HepG2 (cell line): Measurements from ENCODE around the gene YWHAB. TPM values are rescaled to one million over a fixed set of nuclear protein-coding genes. Genes with fewer than 3 reads are reported as not detected.

Source experiments
- ATAC-seq: fragments of 200-7000 bp; cut with Tn5 transposase; 3 replicates; pipeline ENCODE4 v1.9.1; 2020; ENCODE audit warnings: mild to moderate bottlenecking, moderate library complexity
- BruUV-seq: library from RNA; stranded (reverse); fragments of 400-500 nt; replicated peaks from 2 replicates; lab custom pipeline; 2021; lab: Mats Ljungman, UMichigan
- CTCF ChIA-PET: fragments of 300-600 bp; formaldehyde crosslinking; extraction: SDS; loops from one replicate; lab custom pipeline; 2021; ENCODE audit warnings: low total read pairs, inconsistent platforms, low intra/inter-chr PET ratio; lab: Yijun Ruan, JAX
- POLR2A ChIA-PET: fragments of 350-600 bp; sonication (Branson Sonifier 250); formaldehyde crosslinking; loops from one replicate; lab custom pipeline; 2020; ENCODE audit warnings: antibody characterized with exemption, inconsistent platforms; lab: Yijun Ruan, JAX
- DNase-seq: peaks from one replicate; pipeline ENCODE4 v3.0.0-alpha.2; 2015; ENCODE audit warnings: low spot score
- FAIRE-seq: peaks from 3 replicates; lab custom pipeline; 2011; peaks lifted over from hg19 to GRCh38; lab: Jason Lieb, UNC
- H2AFZ ChIP-seq: one replicate; pipeline ENCODE4 v1.6.1; 2011; ENCODE audit warnings: low read length, inconsistent platforms
- H3K27ac ChIP-seq: fragments of 300-600 bp; 3 replicates; pipeline ENCODE4 v1.8.0; 2011; ENCODE audit warnings: mixed run types, mild to moderate bottlenecking, mixed read lengths, low read length, inconsistent platforms; ENCODE audit not compliant: insufficient read depth; ENCODE audit errors: extremely low read length
- H3K27me3 ChIP-seq, 2 experiments: fragments of 200-600 bp in 1 of 2; 2 replicates in 1 of 2; 3 replicates in 1 of 2; pipeline versions ENCODE4 v1.6.0 to v1.8.0; 2011; ENCODE audit warnings: low read length in 2 of 2, mild to moderate bottlenecking in 2 of 2, moderate library complexity in 2 of 2, inconsistent platforms in 1 of 2; ENCODE audit not compliant: insufficient read depth in 2 of 2, control insufficient read depth in 1 of 2
- H3K36me3 ChIP-seq, 2 experiments: fragments of 200-600 bp in 1 of 2; replicated peaks in 1 of 2; 2 replicates in 1 of 2; 3 replicates in 1 of 2; pipeline versions ENCODE4 v1.5.1 to v1.8.0; 2011; ENCODE audit warnings: low read length in 2 of 2, inconsistent platforms in 1 of 2; ENCODE audit not compliant: insufficient read depth in 2 of 2, control insufficient read depth in 1 of 2
- H3K4me1 ChIP-seq: 2 replicates; pipeline ENCODE4 v1.5.1; 2012; ENCODE audit warnings: low read length, inconsistent platforms; ENCODE audit not compliant: insufficient read depth
- H3K4me2 ChIP-seq: 2 replicates; pipeline ENCODE4 v1.6.0; 2011; ENCODE audit warnings: low read depth, low read length, inconsistent platforms
- H3K4me3 ChIP-seq, 3 experiments: fragments of 200-600 bp in 1 of 3; sonication (generic), shearing (Covaris generic) in 1 of 3; replicated peaks in 1 of 3; 2 replicates each; pipeline ENCODE4 v1.5.1; 2011 to 2016; ENCODE audit warnings: low read length in 3 of 3, inconsistent platforms in 2 of 3, low read depth in 2 of 3, mild to moderate bottlenecking in 2 of 3, control low read depth in 1 of 3, mixed read lengths in 1 of 3; ENCODE audit not compliant: insufficient read depth in 1 of 3
- H3K79me2 ChIP-seq: one replicate; pipeline ENCODE4 v1.6.1; 2011; ENCODE audit warnings: low read length, inconsistent platforms; ENCODE audit not compliant: insufficient read depth
- H3K9ac ChIP-seq: 2 replicates; pipeline ENCODE4 v1.6.0; 2011; ENCODE audit warnings: mild to moderate bottlenecking, low read depth, low read length, inconsistent platforms; ENCODE audit not compliant: insufficient read depth
- H3K9me3 ChIP-seq: 2 replicates; pipeline ENCODE4 v1.5.1; 2012; ENCODE audit warnings: mild to moderate bottlenecking, low read length
- H4K20me1 ChIP-seq: 2 replicates; pipeline ENCODE4 v1.6.0; 2011; ENCODE audit warnings: inconsistent platforms, mild to moderate bottlenecking, low read length, moderate library complexity; ENCODE audit not compliant: insufficient read depth
- ELF4 ChIP-seq: sonication (generic); formaldehyde crosslinking; IDR thresholded peaks from 2 replicates; pipeline ENCODE4 v1.5.0; 2020; ENCODE audit warnings: missing genetic modification reagents, mild to moderate bottlenecking, moderate library complexity, borderline replicate concordance
- THAP7 ChIP-seq: sonication (generic); formaldehyde crosslinking; IDR thresholded peaks from 2 replicates; pipeline ENCODE4 v1.8.1; 2023; ENCODE audit warnings: mild to moderate bottlenecking, missing genetic modification reagents
- ZBTB20 ChIP-seq: sonication (generic); formaldehyde crosslinking; IDR thresholded peaks from 2 replicates; pipeline ENCODE4 v1.8.1; 2023; ENCODE audit warnings: missing genetic modification reagents, low read depth, mild to moderate bottlenecking, borderline replicate concordance
- ZFP82 ChIP-seq: sonication (generic); formaldehyde crosslinking; IDR thresholded peaks from 2 replicates; pipeline ENCODE4 v1.5.1; 2020; ENCODE audit warnings: mild to moderate bottlenecking, missing genetic modification reagents, borderline replicate concordance
- ZNF276 ChIP-seq: sonication (generic); formaldehyde crosslinking; IDR thresholded peaks from 2 replicates; pipeline ENCODE4 v1.4.0; 2020; ENCODE audit warnings: mild to moderate bottlenecking, low read depth, missing genetic modification reagents
- ZNF280D ChIP-seq: sonication (generic); formaldehyde crosslinking; IDR thresholded peaks from 2 replicates; pipeline ENCODE4 v1.5.1; 2020; ENCODE audit warnings: mild to moderate bottlenecking, missing genetic modification reagents
- ZNF670 ChIP-seq: sonication (generic); formaldehyde crosslinking; IDR thresholded peaks from 2 replicates; pipeline ENCODE4 v1.8.0; 2022; ENCODE audit warnings: mild to moderate bottlenecking, missing genetic modification reagents, borderline replicate concordance
- WGBS: methylation state at CpG from one replicate; pipeline ENCODE4 v1.1.6; 2017; ENCODE audit warnings: low lambda C conversion rate; 5-methylcytosine and 5-hydroxymethylcytosine counted together
- in situ Hi-C: cut with HindIII; loops from 2 replicates; pipeline ENCODE4 v1.10.0; 2017; ENCODE audit warnings: low pct_unique_long_range_greater_than_20kb; ENCODE audit not compliant: extremely low pct_ligation_motif_present
- intact Hi-C: fragments of 100-400 bp; cut with micrococcal nuclease; formaldehyde crosslinking; loops from one replicate; pipeline ENCODE4 v1.10.0; 2022; ENCODE audit not compliant: unreplicated experiment
- polyA plus RNA-seq, 8 experiments: library from polyadenylated mRNA; depleted of rRNA in 3 of 8; stranded (reverse) in 7 of 8; unstranded in 1 of 8; fragments of >200 nt; fragmentation: Illumina TruSeq in 4 of 8; extraction: Trizol in 4 of 8; gene quantifications; 2 replicates each; pipeline versions ENCODE4 v1.2.1 to v1.2.3, GENCODE V29; 2011 to 2016; ENCODE audit warnings: low read depth in 4 of 8, missing spikeins in 1 of 8, mixed read lengths in 1 of 8; ENCODE audit not compliant: insufficient read depth in 1 of 8
- total RNA-seq, 5 experiments: library from RNA; depleted of rRNA; stranded (reverse); fragments of >200 nt; fragmentation: Illumina TruSeq; extraction: Trizol; gene quantifications; 2 replicates each; pipeline ENCODE4 v1.2.3, GENCODE V29; 2016; ENCODE audit warnings: low read depth in 1 of 5

YWHAB gene
- total and polyA plus RNA-seq, 2 of the 13 experiments (the other 11 are each of a cell fraction or from before 2014, with no cell fraction given) = 77.2 to 121 TPM

GRCh38 chr20:44897133-44897532 is 11.6 kb downstream of the YWHAB start:
- BruUV-seq = no TSS peak
- Histone ChIP-seq H3K4me3 (no peak overlapping the region), H3K9me3 (no peaks in the 10 kb centered on the region), H3K36me3 (peaks cover 12 to 29% of the 10 kb centered on the region in 2 experiments), H2AFZ (no peak overlapping the region), H3K27ac (no peak overlapping the region), H3K9ac (no peak overlapping the region), H4K20me1 (peaks cover 41% of the 10 kb centered on the region), H3K4me1 (peaks cover 47% of the 10 kb centered on the region), H3K27me3 (no peaks in the 10 kb centered on the region), H3K79me2 (peaks cover 94% of the 10 kb centered on the region), H3K4me2 (no peak overlapping the region)
- 93% methylated on average over 1 of the region's 1 CpG for WGBS
- DNase-seq (no peak), FAIRE-seq (no peak), ATAC-seq (no peak)
- intact Hi-C loops = no loop called here
- no peak for TF ChIP-seq THAP7
- TF ChIP-seq ZNF280D = peak; percentile 53; the same call in 1 of the 2 replicates
- peak; percentile 48; the same call in 1 of the 2 replicates for TF ChIP-seq ELF4
- 0 out of 2 replicates have a peak, but pooled peaks have one; percentile 3 for TF ChIP-seq ZBTB20 (CRISPR knock-in tag)
- no peak for TF ChIP-seq ZNF276 (CRISPR knock-in tag)
- TF ChIP-seq ZNF670 (CRISPR knock-in tag) = peak; percentile 13; the same call in 1 of the 2 replicates
- no peak for TF ChIP-seq ZFP82 (CRISPR knock-in tag)
- ChIA-PET CTCF (no interaction called here), POLR2A (interaction anchor here (0.6 to 3.5 kb wide), 6 partner anchors 10 to 63 kb away, joined by 3 to 22 read pairs (median 3); partner anchors contain the start of genes PABPC1L, TOMM34 and YWHAB)
- in situ Hi-C loops = no loop called here
